ENCODE results near the gene TICAM2.
"Not testable (repeated sequence)": the region's sequence is repeated elsewhere in the genome, so short reads cannot be mapped to it uniquely, and the experiment has no call there.

Gene TICAM2

GRCh38 chr5:115601701-115602590 lies at the start of gene TICAM2:
TICAM2 (minus strand) TSS chr5:115602479; CDS start chr5:115581256, 21,223 bp downstream.
- peak; percentile 23 for DNase-seq (ENCODE audit: low read depth)

GRCh38 chr5:115649541-115649940 lies 47.3 kb upstream of the TICAM2 start:
- DNase-seq (ENCODE audit: low read depth): no peak

- DNase-seq (ENCODE audit: low read depth): no peak
Observed at GRCh38 chr5:115648056-115648455, 45.8 kb upstream of the TICAM2 start.

GRCh38 chr5:115645386-115645785 lies 43.1 kb upstream of the TICAM2 start:
- DNase-seq (ENCODE audit: low read depth): not testable (repeated sequence)

GRCh38 chr5:115644046-115644445 lies 41.8 kb upstream of the TICAM2 start:
- DNase-seq (ENCODE audit: low read depth): no peak

- no peak for DNase-seq (ENCODE audit: low read depth)
Observed at GRCh38 chr5:115641948-115642347, 39.7 kb upstream of the TICAM2 start.

- no peak for DNase-seq (ENCODE audit: low read depth)
Observed at GRCh38 chr5:115640274-115640673, 38.0 kb upstream of the TICAM2 start.

GRCh38 chr5:115639377-115639776 lies 37.1 kb upstream of the TICAM2 start:
- no peak for DNase-seq (ENCODE audit: low read depth)

- DNase-seq (ENCODE audit: low read depth): no peak
Observed at GRCh38 chr5:115637507-115637906, 35.2 kb upstream of the TICAM2 start.

GRCh38 chr5:115636008-115636407 lies 33.7 kb upstream of the TICAM2 start:
- DNase-seq (ENCODE audit: low read depth): no peak

GRCh38 chr5:115634343-115635132 lies 32.3 kb upstream of the TICAM2 start:
- peak; percentile 55 for DNase-seq (ENCODE audit: low read depth)

GRCh38 chr5:115629903-115630302 lies 27.6 kb upstream of the TICAM2 start:
- DNase-seq (ENCODE audit: low read depth): no peak

- DNase-seq (ENCODE audit: low read depth): no peak
Observed at GRCh38 chr5:115627295-115627865, 25.1 kb upstream of the TICAM2 start.

GRCh38 chr5:115626445-115626823 lies 24.2 kb upstream of the TICAM2 start:
- DNase-seq (ENCODE audit: low read depth): no peak

GRCh38 chr5:115625579-115626444 lies 23.5 kb upstream of the TICAM2 start, which contains the start of gene TMED7:
TMED7 (minus strand) TSS chr5:115626036; CDS start chr5:115625792, 244 bp downstream.
- peak; percentile 99 for DNase-seq (ENCODE audit: low read depth)

GRCh38 chr5:115624994-115625393 lies 22.7 kb upstream of the TICAM2 start:
- no peak for DNase-seq (ENCODE audit: low read depth)

- DNase-seq (ENCODE audit: low read depth): no peak
Observed at GRCh38 chr5:115623658-115624057, 21.4 kb upstream of the TICAM2 start.

- DNase-seq (ENCODE audit: low read depth): no peak
Observed at GRCh38 chr5:115621365-115621900, 19.2 kb upstream of the TICAM2 start.

- DNase-seq (ENCODE audit: low read depth): no peak
Observed at GRCh38 chr5:115616892-115617291, 14.6 kb upstream of the TICAM2 start.

GRCh38 chr5:115616472-115616871 lies 14.2 kb upstream of the TICAM2 start:
- no peak for DNase-seq (ENCODE audit: low read depth)

GRCh38 chr5:115611873-115612272 lies 9.6 kb upstream of the TICAM2 start:
- no peak for DNase-seq (ENCODE audit: low read depth)

Measured in T-helper 22 cell (primary cell).